ENCODE results near the gene SULT1A2.

DNA sequence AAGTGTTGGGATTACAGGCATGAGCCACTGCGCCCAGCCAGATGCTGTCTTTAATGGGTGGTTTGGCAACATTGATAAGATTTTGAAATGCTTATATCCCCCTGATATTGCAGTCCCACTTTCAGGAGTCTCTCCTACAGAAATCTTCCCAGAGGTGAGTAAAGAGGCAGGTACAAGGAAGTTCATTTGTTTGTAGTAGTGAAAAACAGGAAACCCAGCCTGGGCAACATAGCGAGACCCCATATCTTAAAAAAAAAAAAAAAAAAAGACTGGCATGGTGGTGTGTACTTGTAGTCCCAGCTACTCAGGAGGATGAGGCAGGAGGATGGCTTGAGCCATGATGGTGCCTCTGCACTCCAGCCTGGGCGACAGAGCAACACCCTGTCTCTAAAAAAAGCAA, 51.9 kb downstream of the SULT1A2 start:
- TF ChIP-seq SMC3 (IDR thresholded peaks at IDR 0.05) = no peak
- TF ChIP-seq, protein P1, sequence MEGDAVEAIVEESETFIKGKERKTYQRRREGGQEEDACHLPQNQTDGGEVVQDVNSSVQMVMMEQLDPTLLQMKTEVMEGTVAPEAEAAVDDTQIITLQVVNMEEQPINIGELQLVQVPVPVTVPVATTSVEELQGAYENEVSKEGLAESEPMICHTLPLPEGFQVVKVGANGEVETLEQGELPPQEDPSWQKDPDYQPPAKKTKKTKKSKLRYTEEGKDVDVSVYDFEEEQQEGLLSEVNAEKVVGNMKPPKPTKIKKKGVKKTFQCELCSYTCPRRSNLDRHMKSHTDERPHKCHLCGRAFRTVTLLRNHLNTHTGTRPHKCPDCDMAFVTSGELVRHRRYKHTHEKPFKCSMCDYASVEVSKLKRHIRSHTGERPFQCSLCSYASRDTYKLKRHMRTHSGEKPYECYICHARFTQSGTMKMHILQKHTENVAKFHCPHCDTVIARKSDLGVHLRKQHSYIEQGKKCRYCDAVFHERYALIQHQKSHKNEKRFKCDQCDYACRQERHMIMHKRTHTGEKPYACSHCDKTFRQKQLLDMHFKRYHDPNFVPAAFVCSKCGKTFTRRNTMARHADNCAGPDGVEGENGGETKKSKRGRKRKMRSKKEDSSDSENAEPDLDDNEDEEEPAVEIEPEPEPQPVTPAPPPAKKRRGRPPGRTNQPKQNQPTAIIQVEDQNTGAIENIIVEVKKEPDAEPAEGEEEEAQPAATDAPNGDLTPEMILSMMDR (IDR thresholded peaks at IDR 0.05) = no peak
- TF ChIP-seq, protein P2, sequence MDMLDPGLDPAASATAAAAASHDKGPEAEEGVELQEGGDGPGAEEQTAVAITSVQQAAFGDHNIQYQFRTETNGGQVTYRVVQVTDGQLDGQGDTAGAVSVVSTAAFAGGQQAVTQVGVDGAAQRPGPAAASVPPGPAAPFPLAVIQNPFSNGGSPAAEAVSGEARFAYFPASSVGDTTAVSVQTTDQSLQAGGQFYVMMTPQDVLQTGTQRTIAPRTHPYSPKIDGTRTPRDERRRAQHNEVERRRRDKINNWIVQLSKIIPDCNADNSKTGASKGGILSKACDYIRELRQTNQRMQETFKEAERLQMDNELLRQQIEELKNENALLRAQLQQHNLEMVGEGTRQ (IDR thresholded peaks at IDR 0.05) = no peak
- TF ChIP-seq MAFK (IDR thresholded peaks at IDR 0.05; ENCODE audit: partially characterized antibody) = no peak
- TF ChIP-seq, protein P3, sequence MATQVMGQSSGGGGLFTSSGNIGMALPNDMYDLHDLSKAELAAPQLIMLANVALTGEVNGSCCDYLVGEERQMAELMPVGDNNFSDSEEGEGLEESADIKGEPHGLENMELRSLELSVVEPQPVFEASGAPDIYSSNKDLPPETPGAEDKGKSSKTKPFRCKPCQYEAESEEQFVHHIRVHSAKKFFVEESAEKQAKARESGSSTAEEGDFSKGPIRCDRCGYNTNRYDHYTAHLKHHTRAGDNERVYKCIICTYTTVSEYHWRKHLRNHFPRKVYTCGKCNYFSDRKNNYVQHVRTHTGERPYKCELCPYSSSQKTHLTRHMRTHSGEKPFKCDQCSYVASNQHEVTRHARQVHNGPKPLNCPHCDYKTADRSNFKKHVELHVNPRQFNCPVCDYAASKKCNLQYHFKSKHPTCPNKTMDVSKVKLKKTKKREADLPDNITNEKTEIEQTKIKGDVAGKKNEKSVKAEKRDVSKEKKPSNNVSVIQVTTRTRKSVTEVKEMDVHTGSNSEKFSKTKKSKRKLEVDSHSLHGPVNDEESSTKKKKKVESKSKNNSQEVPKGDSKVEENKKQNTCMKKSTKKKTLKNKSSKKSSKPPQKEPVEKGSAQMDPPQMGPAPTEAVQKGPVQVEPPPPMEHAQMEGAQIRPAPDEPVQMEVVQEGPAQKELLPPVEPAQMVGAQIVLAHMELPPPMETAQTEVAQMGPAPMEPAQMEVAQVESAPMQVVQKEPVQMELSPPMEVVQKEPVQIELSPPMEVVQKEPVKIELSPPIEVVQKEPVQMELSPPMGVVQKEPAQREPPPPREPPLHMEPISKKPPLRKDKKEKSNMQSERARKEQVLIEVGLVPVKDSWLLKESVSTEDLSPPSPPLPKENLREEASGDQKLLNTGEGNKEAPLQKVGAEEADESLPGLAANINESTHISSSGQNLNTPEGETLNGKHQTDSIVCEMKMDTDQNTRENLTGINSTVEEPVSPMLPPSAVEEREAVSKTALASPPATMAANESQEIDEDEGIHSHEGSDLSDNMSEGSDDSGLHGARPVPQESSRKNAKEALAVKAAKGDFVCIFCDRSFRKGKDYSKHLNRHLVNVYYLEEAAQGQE (IDR thresholded peaks at IDR 0.05) = no peak
- TF ChIP-seq CEBPB (IDR thresholded peaks at IDR 0.05) = no peak
- no peak for TF ChIP-seq RAD21 (conservative IDR thresholded peaks at IDR 0.05 in 1 of 2, IDR thresholded peaks at IDR 0.05 in 1 of 2)
- TF ChIP-seq, protein P4, sequence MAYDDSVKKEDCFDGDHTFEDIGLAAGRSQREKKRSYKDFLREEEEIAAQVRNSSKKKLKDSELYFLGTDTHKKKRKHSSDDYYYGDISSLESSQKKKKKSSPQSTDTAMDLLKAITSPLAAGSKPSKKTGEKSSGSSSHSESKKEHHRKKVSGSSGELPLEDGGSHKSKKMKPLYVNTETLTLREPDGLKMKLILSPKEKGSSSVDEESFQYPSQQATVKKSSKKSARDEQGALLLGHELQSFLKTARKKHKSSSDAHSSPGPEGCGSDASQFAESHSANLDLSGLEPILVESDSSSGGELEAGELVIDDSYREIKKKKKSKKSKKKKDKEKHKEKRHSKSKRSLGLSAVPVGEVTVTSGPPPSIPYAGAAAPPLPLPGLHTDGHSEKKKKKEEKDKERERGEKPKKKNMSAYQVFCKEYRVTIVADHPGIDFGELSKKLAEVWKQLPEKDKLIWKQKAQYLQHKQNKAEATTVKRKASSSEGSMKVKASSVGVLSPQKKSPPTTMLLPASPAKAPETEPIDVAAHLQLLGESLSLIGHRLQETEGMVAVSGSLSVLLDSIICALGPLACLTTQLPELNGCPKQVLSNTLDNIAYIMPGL (CRISPR knock-in tag; IDR thresholded peaks at IDR 0.05; ENCODE audit: borderline replicate concordance) = no peak
- no peak for TF ChIP-seq NFE2L2 (conservative IDR thresholded peaks at IDR 0.05; ENCODE audit: low read length)
